ENCODE data around the gene FADS2.

FADS2 gene

GRCh38 chr11:61826930-61827570 lies 1.1 kb upstream of the FADS2 start:
- DNase-seq (ENCODE audit: low read depth), result no peak

- DNase-seq (ENCODE audit: low read depth), result no peak
These were observed 204 bp downstream of the FADS2 start for GRCh38 chr11:61828379-61828628.

- DNase-seq (ENCODE audit: low read depth), result peak; percentile 34
These were observed 718 bp downstream of the FADS2 start for GRCh38 chr11:61828629-61829407.

GRCh38 chr11:61829806-61830205 lies 1.7 kb downstream of the FADS2 start:
- DNase-seq (ENCODE audit: low read depth), result no peak

- DNase-seq (ENCODE audit: low read depth), result no peak
These were observed 2.4 kb downstream of the FADS2 start for GRCh38 chr11:61830237-61831105.

- DNase-seq (ENCODE audit: low read depth), result no peak
These were observed 4.1 kb downstream of the FADS2 start for GRCh38 chr11:61832207-61832606.

- no peak for DNase-seq (ENCODE audit: low read depth)
These were observed 4.7 kb downstream of the FADS2 start for GRCh38 chr11:61832754-61833153.

GRCh38 chr11:61833471-61833870 lies 5.4 kb downstream of the FADS2 start:
- DNase-seq (ENCODE audit: low read depth), result no peak

GRCh38 chr11:61833926-61834277 lies 5.8 kb downstream of the FADS2 start:
- no peak for DNase-seq (ENCODE audit: low read depth)

GRCh38 chr11:61834278-61835048 lies 6.4 kb downstream of the FADS2 start:
- no peak for DNase-seq (ENCODE audit: low read depth)

GRCh38 chr11:61836193-61836592 lies 8.1 kb downstream of the FADS2 start:
- DNase-seq (ENCODE audit: low read depth), result no peak

- DNase-seq (ENCODE audit: low read depth), result no peak
These were observed 9.4 kb downstream of the FADS2 start for GRCh38 chr11:61837411-61838005.

- no peak for DNase-seq (ENCODE audit: low read depth)
These were observed 10.4 kb downstream of the FADS2 start for GRCh38 chr11:61838501-61838900.

- DNase-seq (ENCODE audit: low read depth), result no peak
These were observed 10.8 kb downstream of the FADS2 start for GRCh38 chr11:61838921-61839320.

GRCh38 chr11:61839742-61840141 lies 11.6 kb downstream of the FADS2 start:
- no peak for DNase-seq (ENCODE audit: low read depth)

- no peak for DNase-seq (ENCODE audit: low read depth)
These were observed 12.3 kb downstream of the FADS2 start for GRCh38 chr11:61840371-61840770.

GRCh38 chr11:61841636-61842527 lies 13.8 kb downstream of the FADS2 start:
- DNase-seq (ENCODE audit: low read depth), result no peak

GRCh38 chr11:61842528-61842820 lies 14.4 kb downstream of the FADS2 start:
- DNase-seq (ENCODE audit: low read depth), result no peak

- no peak for DNase-seq (ENCODE audit: low read depth)
These were observed 16.9 kb downstream of the FADS2 start for GRCh38 chr11:61844909-61845565.

- no peak for DNase-seq (ENCODE audit: low read depth)
These were observed 18.4 kb downstream of the FADS2 start for GRCh38 chr11:61846362-61847020.
